GM19351 (cell line): ENCODE results near the gene STK4.
"Not testable (repeated sequence)": the region's sequence is repeated elsewhere in the genome, so short reads cannot be mapped to it uniquely, and the experiment has no call there.

Source experiments
- ATAC-seq: cut with Tn5 transposase; IDR thresholded peaks from one replicate; pipeline ENCODE4 v1.9.1; 2021; ENCODE audit warnings: mild to moderate bottlenecking, moderate library complexity; ENCODE audit not compliant: unreplicated experiment

STK4 gene

DNA sequence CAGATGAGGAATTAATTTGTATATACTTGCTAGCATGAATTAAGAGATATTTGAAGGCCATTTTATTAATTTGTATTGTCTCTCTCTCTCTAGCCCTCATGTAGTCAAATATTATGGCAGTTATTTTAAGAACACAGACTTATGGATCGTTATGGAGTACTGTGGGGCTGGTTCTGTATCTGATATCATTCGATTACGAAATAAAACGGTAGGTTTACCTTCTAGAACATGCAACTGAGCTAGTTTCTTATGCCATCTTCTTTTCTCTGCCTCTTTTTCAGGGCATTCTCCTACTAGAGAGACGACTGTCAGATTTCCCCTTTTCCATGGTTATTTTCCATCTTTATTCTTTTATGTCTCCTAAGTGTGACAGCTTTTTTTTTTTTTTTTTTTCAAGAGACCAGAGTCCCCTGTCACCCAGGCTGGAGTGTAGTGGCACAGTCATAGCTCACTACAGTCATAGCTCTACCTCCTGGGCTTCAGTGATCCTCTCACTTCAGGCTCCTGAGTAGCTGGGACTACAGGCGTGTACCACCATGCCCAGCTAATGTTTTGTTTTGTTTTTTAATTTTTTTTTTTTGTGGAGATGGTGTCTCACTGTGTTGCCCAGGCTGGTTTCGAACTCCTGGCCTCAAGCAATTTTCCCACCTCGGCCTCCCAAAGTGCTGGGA, 15.6 kb downstream of the STK4 start:
- no peak for ATAC-seq

GRCh38 chr20:44983093-44983674, 16.9 kb downstream of the STK4 start:
- ATAC-seq, result no peak

- ATAC-seq, result no peak
Measured at GRCh38 chr20:44988631-44989171, 22.4 kb downstream of the STK4 start.

- no peak for ATAC-seq
Measured at GRCh38 chr20:44990425-44990824, 24.1 kb downstream of the STK4 start.

- ATAC-seq, result no peak
Measured at GRCh38 chr20:44990957-44991356, 24.6 kb downstream of the STK4 start.

GRCh38 chr20:44993343-44993742, 27.0 kb downstream of the STK4 start:
- no peak for ATAC-seq

DNA sequence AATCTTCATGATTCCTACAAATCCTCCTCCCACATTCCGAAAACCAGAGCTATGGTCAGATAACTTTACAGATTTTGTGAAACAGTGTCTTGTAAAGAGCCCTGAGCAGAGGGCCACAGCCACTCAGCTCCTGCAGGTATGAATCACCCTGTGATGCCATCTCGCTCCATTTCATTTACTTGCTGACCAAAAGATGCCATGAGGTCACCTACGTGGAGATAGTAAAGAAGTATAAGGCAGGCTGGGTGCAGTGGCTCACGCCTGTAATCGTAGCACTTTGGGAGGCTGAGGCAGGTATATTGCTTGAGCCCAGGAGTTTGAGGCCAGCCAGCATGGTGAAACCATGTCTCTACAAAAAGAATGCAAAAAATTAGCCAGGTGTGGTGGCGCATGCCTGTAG, 30.9 kb downstream of the STK4 start:
- ATAC-seq, result no peak

GRCh38 chr20:44997668-44998067, 31.4 kb downstream of the STK4 start:
- no peak for ATAC-seq

DNA sequence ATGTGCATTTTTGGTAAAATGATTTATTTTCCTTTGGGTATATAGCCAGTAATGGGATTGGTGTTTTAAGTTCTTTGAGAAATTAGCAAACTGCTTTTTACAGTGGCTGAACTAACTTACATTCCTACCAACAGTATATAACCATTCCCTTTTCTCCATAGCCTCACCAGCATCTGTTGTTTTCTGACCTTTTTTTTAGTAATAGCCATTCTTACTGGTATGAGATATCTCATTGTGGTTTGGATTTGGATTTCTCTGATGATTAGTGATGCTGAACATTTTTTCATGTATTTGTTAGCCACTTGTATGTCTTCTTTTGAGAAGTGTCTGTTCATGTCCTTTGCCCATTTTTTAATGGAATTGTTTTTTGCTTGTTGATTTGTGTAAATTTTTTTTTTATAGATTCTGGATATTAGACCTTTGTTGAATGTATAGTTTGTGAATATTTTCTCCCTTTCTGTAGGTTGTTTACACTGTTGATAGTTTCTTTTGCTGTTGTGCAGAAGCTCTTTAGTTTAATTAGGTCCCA, 42.3 kb downstream of the STK4 start:
- ATAC-seq, result no peak

DNA sequence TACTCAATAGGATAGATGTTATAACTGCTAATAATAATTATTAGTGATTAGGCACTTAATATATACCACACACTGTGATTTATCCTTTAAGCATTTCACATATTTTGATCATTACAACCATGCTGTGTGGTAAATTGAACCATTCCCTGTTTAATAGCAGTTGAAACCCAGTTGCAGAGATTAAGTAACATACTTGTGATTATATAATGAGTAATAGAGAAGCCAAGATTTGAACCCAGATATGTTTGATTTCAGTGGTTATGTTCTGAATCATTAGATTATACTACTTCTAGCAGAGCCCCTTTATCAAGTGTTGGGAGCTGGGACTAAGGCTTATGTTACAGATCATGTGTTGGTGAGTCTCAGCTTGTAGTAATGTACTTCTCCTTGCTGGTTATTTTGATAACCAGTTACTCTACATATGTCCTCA, 44.1 kb downstream of the STK4 start:
- no peak for ATAC-seq

GRCh38 chr20:45011108-45011526, 44.8 kb downstream of the STK4 start:
- no peak for ATAC-seq

DNA sequence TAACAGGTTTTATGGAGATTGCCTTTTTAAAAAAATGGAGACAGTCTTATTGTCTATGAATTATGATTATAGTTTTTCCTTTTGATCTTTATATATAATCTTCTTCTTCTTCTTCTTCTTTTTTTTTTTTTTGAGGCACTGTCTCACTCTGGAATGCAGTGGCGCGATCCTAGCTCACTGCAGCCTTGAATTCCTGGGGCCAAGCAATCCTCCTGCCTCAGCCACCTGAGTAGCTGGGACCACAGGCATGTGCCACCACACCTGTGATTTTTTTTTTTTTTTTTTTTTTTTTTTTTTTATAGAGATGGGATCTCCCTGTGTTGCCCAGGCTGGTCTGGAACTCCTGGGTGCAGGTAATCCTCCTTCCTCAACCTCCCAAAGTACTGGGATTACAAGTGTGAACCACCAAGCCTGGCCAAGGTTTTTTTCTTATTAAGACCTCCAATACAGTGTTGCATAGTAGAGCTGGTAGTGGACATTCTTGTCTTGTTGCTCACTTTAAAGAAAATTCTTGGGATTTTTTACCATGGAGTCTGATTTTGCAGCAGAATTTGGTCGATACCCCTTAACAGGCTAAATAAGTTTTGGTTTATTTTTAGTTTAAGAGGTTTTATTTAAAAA, 46.5 kb downstream of the STK4 start:
- ATAC-seq, result no peak

DNA sequence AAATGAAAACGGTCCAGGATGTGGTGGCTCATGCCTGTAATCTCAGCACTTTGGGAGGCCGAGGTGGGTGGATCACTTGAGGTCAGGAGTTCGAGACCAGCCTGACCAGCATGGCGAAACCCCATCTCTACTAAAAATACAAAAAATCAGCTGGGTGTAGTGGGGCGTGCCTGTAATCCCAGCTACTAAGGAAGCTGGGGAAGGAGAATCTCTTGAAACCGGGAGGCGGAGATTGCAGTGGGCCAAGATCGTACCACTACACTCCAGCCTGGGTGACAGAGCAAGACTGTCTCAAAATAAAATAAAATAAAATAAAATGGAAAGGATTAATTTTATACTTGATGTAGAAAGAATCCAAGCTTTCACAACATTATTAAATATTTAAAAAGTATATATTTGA, 47.8 kb downstream of the STK4 start:
- ATAC-seq, result not testable (repeated sequence)

GRCh38 chr20:45014671-45015415, 48.5 kb downstream of the STK4 start:
- no peak for ATAC-seq

DNA sequence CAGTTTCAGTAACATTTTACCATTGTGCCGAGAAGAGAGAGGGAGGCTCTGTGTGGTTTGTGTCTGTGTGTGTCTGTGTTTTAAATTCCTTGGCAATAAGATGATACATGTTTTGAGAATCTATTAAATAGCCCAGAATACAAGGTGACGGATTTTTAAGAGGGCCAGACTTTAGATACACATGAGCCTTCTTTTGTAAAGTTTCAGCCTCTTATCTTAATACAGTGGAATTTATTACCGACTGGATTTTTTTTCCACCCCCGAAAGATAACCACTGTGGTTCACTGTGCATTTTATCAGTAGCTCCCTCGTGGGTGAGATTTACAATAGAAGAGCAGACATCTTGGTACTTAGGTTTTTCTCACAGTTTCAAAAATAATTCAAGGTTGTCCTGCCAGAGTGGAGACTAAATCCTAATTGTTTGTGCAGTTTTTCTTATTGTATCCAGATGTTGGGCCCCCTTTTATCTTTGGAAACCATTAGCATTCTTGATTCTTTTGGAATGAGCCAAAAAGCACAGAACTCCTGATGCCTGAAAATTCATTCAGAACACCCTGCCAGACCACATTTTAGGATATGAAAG, 49.9 kb downstream of the STK4 start:
- no peak for ATAC-seq

- ATAC-seq, result no peak
Measured at GRCh38 chr20:45017281-45017680, 51.0 kb downstream of the STK4 start.

GRCh38 chr20:45017857-45018256, 51.5 kb downstream of the STK4 start:
- no peak for ATAC-seq

GRCh38 chr20:45019027-45019761, 52.9 kb downstream of the STK4 start:
- no peak for ATAC-seq

GRCh38 chr20:45019762-45020123, 53.4 kb downstream of the STK4 start:
- ATAC-seq, result no peak

- ATAC-seq, result no peak
Measured at GRCh38 chr20:45020236-45020886, 54.0 kb downstream of the STK4 start.
